ENCODE results near the gene GLA.

Gene GLA

GRCh38 chrX:101383679-101384205 is 24.0 kb downstream of the GLA start:
- Histone ChIP-seq H4K20me1 (ENCODE audit: insufficient read depth, low read length) (no peaks in the 10 kb centered on the region; the same call in 1 of the 2 replicates), H3K27me3 (ENCODE audit: low read depth, low read length) (no peaks in the 10 kb centered on the region), H3K4me1 (ENCODE audit: low read length) (peaks cover 27% of the 10 kb centered on the region), H3K9ac (ENCODE audit: low read length) (peak overlapping the region; percentile 61), H3K4me2 (ENCODE audit: low read length) (peak overlapping the region; percentile 97), H3K27ac (ENCODE audit: low read length) (peak overlapping the region; percentile 94), H3K4me3 (ENCODE audit: low read length) (peak overlapping the region; percentile 91), H3K79me2 (ENCODE audit: low read length) (peaks cover 71% of the 10 kb centered on the region), H2AFZ (ENCODE audit: low read depth, low read length) (no peak overlapping the region), H3K9me3 (ENCODE audit: insufficient read depth, low read length) (no peaks in the 10 kb centered on the region), H3K36me3 (replicated peaks; ENCODE audit: low read depth, low read length) (peaks cover 10% of the 10 kb centered on the region)
- TF ChIP-seq CTCF (IDR thresholded peaks at IDR 0.05; ENCODE audit: low read depth, low read length) (no peak), EZH2phosphoT487 (IDR thresholded peaks at IDR 0.05; ENCODE audit: low read depth) (no peak)

- H3K9me3 ChIP-seq (ENCODE audit: insufficient read depth, low read length): no peaks in the 10 kb centered on the region
- H3K36me3 ChIP-seq (replicated peaks; ENCODE audit: low read depth, low read length): peaks cover 31% of the 10 kb centered on the region
- no peak overlapping the region for H3K9ac ChIP-seq (ENCODE audit: low read length)
- no peaks in the 10 kb centered on the region for H3K27me3 ChIP-seq (ENCODE audit: low read depth, low read length)
- H3K79me2 ChIP-seq (ENCODE audit: low read length): peaks cover 49% of the 10 kb centered on the region
- H3K4me1 ChIP-seq (ENCODE audit: low read length): peaks cover 6% of the 10 kb centered on the region
- no peak overlapping the region for H3K4me3 ChIP-seq (ENCODE audit: low read length)
- no peak overlapping the region for H2AFZ ChIP-seq (ENCODE audit: low read depth, low read length)
- no peaks in the 10 kb centered on the region; the same call in none of the 2 replicates for H4K20me1 ChIP-seq (ENCODE audit: insufficient read depth, low read length)
- H3K27ac ChIP-seq (ENCODE audit: low read length): peak overlapping the region; percentile 36; the same call in 1 of the 2 replicates
- H3K4me2 ChIP-seq (ENCODE audit: low read length): 0 out of 2 replicates have a peak overlapping the region, but pooled peaks have one; percentile 7
- TF ChIP-seq EZH2phosphoT487 (IDR thresholded peaks at IDR 0.05; ENCODE audit: low read depth): no peak
- TF ChIP-seq CTCF (IDR thresholded peaks at IDR 0.05; ENCODE audit: low read depth, low read length): no peak
These were observed 30.2 kb downstream of the GLA start for GRCh38 chrX:101377547-101377946.

GRCh38 chrX:101370888-101371504 is 36.7 kb downstream of the GLA start:
- Histone ChIP-seq H3K79me2 (ENCODE audit: low read length) (no peaks in the 10 kb centered on the region), H3K4me2 (ENCODE audit: low read length) (peak overlapping the region; percentile 71), H3K9me3 (ENCODE audit: insufficient read depth, low read length) (no peaks in the 10 kb centered on the region), H3K4me3 (ENCODE audit: low read length) (peak overlapping the region; percentile 23), H3K4me1 (ENCODE audit: low read length) (peaks cover 23% of the 10 kb centered on the region), H3K9ac (ENCODE audit: low read length) (peak overlapping the region; percentile 26), H3K27me3 (ENCODE audit: low read depth, low read length) (no peaks in the 10 kb centered on the region), H3K27ac (ENCODE audit: low read length) (peak overlapping the region; percentile 87), H2AFZ (ENCODE audit: low read depth, low read length) (no peak overlapping the region), H4K20me1 (ENCODE audit: insufficient read depth, low read length) (peaks cover 3% of the 10 kb centered on the region; the same call in 1 of the 2 replicates), H3K36me3 (replicated peaks; ENCODE audit: low read depth, low read length) (peaks cover 51% of the 10 kb centered on the region)
- TF ChIP-seq CTCF (IDR thresholded peaks at IDR 0.05; ENCODE audit: low read depth, low read length) (no peak), EZH2phosphoT487 (IDR thresholded peaks at IDR 0.05; ENCODE audit: low read depth) (no peak)

- Histone ChIP-seq H3K79me2 (ENCODE audit: low read length) (no peaks in the 10 kb centered on the region), H4K20me1 (ENCODE audit: insufficient read depth, low read length) (0 out of 2 replicates have a peak, but pooled peaks cover 3% of the 10 kb centered on the region), H3K27ac (ENCODE audit: low read length) (no peak overlapping the region), H3K36me3 (replicated peaks; ENCODE audit: low read depth, low read length) (peaks cover 47% of the 10 kb centered on the region), H2AFZ (ENCODE audit: low read depth, low read length) (no peak overlapping the region), H3K4me1 (ENCODE audit: low read length) (peaks cover 23% of the 10 kb centered on the region), H3K27me3 (ENCODE audit: low read depth, low read length) (no peaks in the 10 kb centered on the region), H3K9ac (ENCODE audit: low read length) (no peak overlapping the region), H3K4me3 (ENCODE audit: low read length) (no peak overlapping the region), H3K9me3 (ENCODE audit: insufficient read depth, low read length) (no peaks in the 10 kb centered on the region), H3K4me2 (ENCODE audit: low read length) (no peak overlapping the region)
- TF ChIP-seq CTCF (IDR thresholded peaks at IDR 0.05; ENCODE audit: low read depth, low read length) (no peak), EZH2phosphoT487 (IDR thresholded peaks at IDR 0.05; ENCODE audit: low read depth) (no peak)
These were observed 38.0 kb downstream of the GLA start for GRCh38 chrX:101369687-101370086.

Measured in OCI-LY3 (cell line).